CD4-positive, alpha-beta T cell (primary cell): ENCODE measurements around the gene DPM2. TPM values are rescaled to one million over a fixed set of nuclear protein-coding genes. Genes with fewer than 3 reads are reported as not detected.

ENCODE experiments used
- ATAC-seq: fragments of 200-7000 bp; cut with Tn5 transposase; one replicate; pipeline ENCODE4 v1.10.0; 2022; ENCODE audit warnings: mild to moderate bottlenecking; ENCODE audit not compliant: poor library complexity
- CTCF ChIA-PET: fragments of 350-600 bp; sonication (Branson Sonifier 250); formaldehyde crosslinking; loops from one replicate; lab custom pipeline; 2021; ENCODE audit warnings: antibody characterized with exemption, inconsistent platforms; lab: Charles Lee
- POLR2A ChIA-PET: fragments of 350-600 bp; sonication (Branson Sonifier 250); formaldehyde crosslinking; loops from one replicate; lab custom pipeline; 2021; ENCODE audit warnings: antibody characterized with exemption, inconsistent platforms; lab: Charles Lee
- DNase-seq, 14 experiments: peaks; one replicate each; pipeline ENCODE4 v3.0.0-alpha.2; 2013 to 2020; ENCODE audit warnings: mixed read lengths in 2 of 14
- H3K27ac ChIP-seq, 2 donors: one replicate each; pipeline versions ENCODE4 v1.5.1 to v1.7.0; 2013; ENCODE audit warnings: low read length in 2 of 2, low read depth in 1 of 2, mild to moderate bottlenecking in 1 of 2
- H3K27me3 ChIP-seq, 2 experiments: 1 replicate in 1 of 2; 2 replicates in 1 of 2; pipeline versions ENCODE4 v1.6.1 to v1.7.0; 2013; ENCODE audit warnings: low read length in 2 of 2, control low read depth in 1 of 2, mild to moderate bottlenecking in 1 of 2, moderate library complexity in 1 of 2; ENCODE audit not compliant: insufficient read depth in 2 of 2, control insufficient read depth in 1 of 2
- H3K36me3 ChIP-seq: one replicate; pipeline ENCODE4 v1.6.1; 2013; ENCODE audit warnings: low read length, control low read depth; ENCODE audit not compliant: insufficient read depth
- H3K4me1 ChIP-seq: one replicate; pipeline ENCODE4 v1.6.1; 2013; ENCODE audit warnings: low read length, control low read depth; ENCODE audit not compliant: insufficient read depth
- H3K4me3 ChIP-seq: one replicate; pipeline ENCODE4 v1.5.1; 2013; ENCODE audit warnings: mild to moderate bottlenecking, low read length, moderate library complexity
- H3K9me3 ChIP-seq, 2 experiments: 1 replicate in 1 of 2; 2 replicates in 1 of 2; pipeline versions ENCODE4 v1.6.1 to v1.7.0; 2013; ENCODE audit warnings: low read length in 2 of 2, mild to moderate bottlenecking in 2 of 2, control low read depth in 1 of 2, moderate library complexity in 1 of 2; ENCODE audit not compliant: control insufficient read depth in 1 of 2, insufficient read depth in 1 of 2
- H3K27ac Mint-ChIP-seq: one replicate; pipeline ENCODE4 v1.8.0; 2020; ENCODE audit warnings: mixed read lengths
- H3K27me3 Mint-ChIP-seq: one replicate; pipeline ENCODE4 v1.8.0; 2021; ENCODE audit warnings: mixed read lengths
- H3K36me3 Mint-ChIP-seq: one replicate; pipeline ENCODE4 v1.8.0; 2021; ENCODE audit warnings: low read depth, mixed read lengths
- H3K4me1 Mint-ChIP-seq: one replicate; pipeline ENCODE4 v1.8.0; 2021; ENCODE audit warnings: low read depth, mixed read lengths
- H3K4me3 Mint-ChIP-seq: one replicate; pipeline ENCODE4 v1.8.0; 2020; ENCODE audit warnings: mild to moderate bottlenecking, mixed read lengths
- H3K9me3 Mint-ChIP-seq: one replicate; pipeline ENCODE4 v1.8.0; 2020; ENCODE audit warnings: mixed read lengths
- intact Hi-C, 2 experiments: fragments of 100-400 bp; cut with DNase I in 1 of 2; cut with micrococcal nuclease in 1 of 2; formaldehyde crosslinking; loops; one replicate each; pipeline versions ENCODE4 v1.15.1 to v1.9.0; 2023 to 2025; cut with DNase I, micrococcal nuclease
- total RNA-seq, 174 experiments: library from RNA in 2 of 174; stranded (reverse) in 2 of 174; gene quantifications; one replicate each; pipeline ENCODE4 v1.2.3 and lab custom pipeline; 2021 to 2026
- TF ChIP-seq, protein P1 (sequence below): fragments of 200-600 bp; IDR thresholded peaks from one replicate; pipeline ENCODE4 v1.8.0; 2022; ENCODE audit warnings: antibody characterized with exemption, mild to moderate bottlenecking

Gene DPM2
- total RNA-seq, 2 experiments from 2014 or later = 41.7 to 47.6 TPM

DNA sequence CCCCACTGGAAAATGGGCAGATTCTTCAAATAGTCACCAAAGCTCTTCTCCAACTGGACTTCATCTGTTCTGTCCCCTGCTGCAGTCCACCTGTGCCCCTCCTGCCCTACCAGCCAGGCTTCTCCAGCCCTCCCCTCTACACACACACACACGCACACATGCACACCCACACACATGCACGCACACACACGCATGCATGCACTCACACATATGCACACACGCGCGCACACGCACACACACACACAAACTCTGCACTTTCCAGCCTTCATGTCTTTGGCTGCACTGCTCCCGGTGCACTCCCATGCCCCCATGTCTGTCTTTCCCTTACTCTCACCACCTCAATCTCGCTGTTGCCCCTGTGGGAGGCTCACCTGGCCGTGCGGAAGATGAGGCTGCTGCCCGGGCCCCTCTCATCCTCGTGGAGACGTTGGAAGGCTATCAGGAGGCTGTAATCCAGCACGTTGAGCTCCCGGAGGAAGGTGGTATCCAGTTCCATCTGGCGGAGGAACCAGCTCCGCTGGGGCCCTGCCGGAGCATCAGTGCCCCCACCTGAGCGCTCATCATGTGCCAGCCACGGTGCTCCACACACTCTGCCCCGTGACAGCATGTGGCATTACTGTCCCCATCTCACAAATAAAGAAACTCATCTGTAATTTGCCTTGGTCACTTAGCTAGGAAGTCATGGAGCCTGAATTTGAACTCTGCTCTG, 12.8 kb downstream of the DPM2 start:
- POLR2A ChIA-PET = no interaction called here
- H3K4me1 Mint-ChIP-seq = peaks cover 25% of the 10 kb centered on the region
- no peak overlapping the region for H3K4me3 ChIP-seq
- CTCF ChIA-PET = no interaction called here
- H3K4me3 Mint-ChIP-seq = peak overlapping the region; percentile 35
- H3K27ac ChIP-seq = no peak overlapping the region
- DNase-seq (no peak), ATAC-seq (no peak)
- TF ChIP-seq, protein P1, sequence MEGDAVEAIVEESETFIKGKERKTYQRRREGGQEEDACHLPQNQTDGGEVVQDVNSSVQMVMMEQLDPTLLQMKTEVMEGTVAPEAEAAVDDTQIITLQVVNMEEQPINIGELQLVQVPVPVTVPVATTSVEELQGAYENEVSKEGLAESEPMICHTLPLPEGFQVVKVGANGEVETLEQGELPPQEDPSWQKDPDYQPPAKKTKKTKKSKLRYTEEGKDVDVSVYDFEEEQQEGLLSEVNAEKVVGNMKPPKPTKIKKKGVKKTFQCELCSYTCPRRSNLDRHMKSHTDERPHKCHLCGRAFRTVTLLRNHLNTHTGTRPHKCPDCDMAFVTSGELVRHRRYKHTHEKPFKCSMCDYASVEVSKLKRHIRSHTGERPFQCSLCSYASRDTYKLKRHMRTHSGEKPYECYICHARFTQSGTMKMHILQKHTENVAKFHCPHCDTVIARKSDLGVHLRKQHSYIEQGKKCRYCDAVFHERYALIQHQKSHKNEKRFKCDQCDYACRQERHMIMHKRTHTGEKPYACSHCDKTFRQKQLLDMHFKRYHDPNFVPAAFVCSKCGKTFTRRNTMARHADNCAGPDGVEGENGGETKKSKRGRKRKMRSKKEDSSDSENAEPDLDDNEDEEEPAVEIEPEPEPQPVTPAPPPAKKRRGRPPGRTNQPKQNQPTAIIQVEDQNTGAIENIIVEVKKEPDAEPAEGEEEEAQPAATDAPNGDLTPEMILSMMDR = no peak
- H3K27me3 Mint-ChIP-seq = peaks cover 4% of the 10 kb centered on the region
- no peak overlapping the region for H3K27ac Mint-ChIP-seq
- H3K9me3 Mint-ChIP-seq = no peaks in the 10 kb centered on the region
- H3K9me3 ChIP-seq = no peaks in the 10 kb centered on the region
- peaks cover 49% of the 10 kb centered on the region for H3K4me1 ChIP-seq
- H3K36me3 Mint-ChIP-seq = no peaks in the 10 kb centered on the region
- H3K27me3 ChIP-seq = peaks cover 0 to 11% of the 10 kb centered on the region in 2 experiments
- no peaks in the 10 kb centered on the region for H3K36me3 ChIP-seq
- intact Hi-C loops = no loop called here

DNA sequence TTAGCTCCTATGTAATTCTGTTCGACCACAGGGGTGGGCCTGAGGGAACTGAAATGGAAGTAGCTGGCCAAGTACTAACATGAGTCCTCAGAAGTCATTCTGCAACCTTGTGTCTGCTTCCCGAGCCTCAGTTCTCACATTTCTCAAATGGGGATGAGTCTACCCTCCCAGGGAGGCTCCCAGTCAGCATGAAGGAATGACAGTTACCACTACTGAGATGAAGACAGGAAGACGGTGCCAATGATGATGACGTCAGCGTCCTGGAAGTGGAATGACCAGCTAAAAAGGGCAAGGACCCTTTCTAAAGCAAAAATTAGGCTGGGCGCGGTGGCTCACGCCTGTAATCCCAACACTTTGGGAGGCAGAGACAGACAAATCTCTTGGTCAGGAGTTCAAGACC, 13.9 kb downstream of the DPM2 start:
- no peaks in the 10 kb centered on the region for H3K36me3 ChIP-seq
- Mint-ChIP-seq H3K9me3 (no peaks in the 10 kb centered on the region), H3K27ac (no peak overlapping the region), H3K4me3 (peak overlapping the region; percentile 43), H3K4me1 (peaks cover 22% of the 10 kb centered on the region), H3K27me3 (peaks cover 4% of the 10 kb centered on the region), H3K36me3 (no peaks in the 10 kb centered on the region)
- H3K4me1 ChIP-seq = peaks cover 48% of the 10 kb centered on the region
- TF ChIP-seq, protein P1 = no peak
- H3K9me3 ChIP-seq = no peaks in the 10 kb centered on the region
- no peak overlapping the region for H3K4me3 ChIP-seq
- ATAC-seq (no peak), DNase-seq (no peak)
- peaks cover 0 to 11% of the 10 kb centered on the region in 2 experiments for H3K27me3 ChIP-seq
- CTCF ChIA-PET = interaction anchor here (1.3 kb wide), 1 partner anchor 189 kb away, joined by 6 read pairs; the partner anchor contains the start of gene TOR2A
- POLR2A ChIA-PET = interaction anchor here (1.6 kb wide), 1 partner anchor 14 kb away, joined by 6 read pairs; the partner anchor contains the start of gene DPM2
- intact Hi-C loops = no loop called here
- H3K27ac ChIP-seq = no peak overlapping the region

DNA sequence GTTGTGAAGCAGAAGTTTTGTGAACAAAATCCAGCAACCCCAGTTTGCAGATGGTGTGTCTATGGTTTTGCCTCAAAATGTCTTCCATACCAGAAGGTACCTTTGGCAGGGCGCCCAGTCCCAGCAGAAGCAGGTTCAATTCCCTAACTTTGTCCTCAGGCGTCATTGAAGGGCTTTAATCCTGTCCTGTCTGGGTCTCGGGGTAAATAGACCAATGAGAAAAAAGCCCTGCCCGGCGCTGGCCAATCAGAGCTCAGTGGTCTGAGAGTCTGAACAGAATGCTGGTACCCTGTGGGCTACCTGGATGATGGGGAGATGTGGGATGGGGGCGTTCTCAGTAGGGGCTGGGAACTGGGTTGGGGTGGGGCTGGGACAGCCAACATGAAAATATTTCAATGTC, 14.6 kb downstream of the DPM2 start:
- ATAC-seq = no peak
- peaks cover 0 to 11% of the 10 kb centered on the region in 2 experiments for H3K27me3 ChIP-seq

More for the DNA sequence above, 14.6 kb downstream of the DPM2 start:
- Histone ChIP-seq H3K9me3 (no peaks in the 10 kb centered on the region), H3K36me3 (no peaks in the 10 kb centered on the region), H3K27ac (no peak overlapping the region), H3K4me1 (peaks cover 48% of the 10 kb centered on the region), H3K4me3 (no peak overlapping the region)
- Mint-ChIP-seq H3K27me3 (peaks cover 4% of the 10 kb centered on the region), H3K27ac (no peak overlapping the region), H3K4me3 (no peak overlapping the region), H3K9me3 (no peaks in the 10 kb centered on the region), H3K36me3 (no peaks in the 10 kb centered on the region), H3K4me1 (peaks cover 26% of the 10 kb centered on the region)
- ChIA-PET POLR2A (interaction anchor here (1.6 kb wide), 1 partner anchor 14 kb away, joined by 6 read pairs; the partner anchor contains the start of gene DPM2), CTCF (interaction anchor here (1.3 kb wide), 2 partner anchors 17 to 188 kb away, joined by 4 to 6 read pairs; partner anchors contain the start of gene TOR2A)
- TF ChIP-seq, protein P1 = no peak
- intact Hi-C loops = no loop called here
- DNase-seq = no peak
